ENCODE results near the gene SYPL1.

DNA sequence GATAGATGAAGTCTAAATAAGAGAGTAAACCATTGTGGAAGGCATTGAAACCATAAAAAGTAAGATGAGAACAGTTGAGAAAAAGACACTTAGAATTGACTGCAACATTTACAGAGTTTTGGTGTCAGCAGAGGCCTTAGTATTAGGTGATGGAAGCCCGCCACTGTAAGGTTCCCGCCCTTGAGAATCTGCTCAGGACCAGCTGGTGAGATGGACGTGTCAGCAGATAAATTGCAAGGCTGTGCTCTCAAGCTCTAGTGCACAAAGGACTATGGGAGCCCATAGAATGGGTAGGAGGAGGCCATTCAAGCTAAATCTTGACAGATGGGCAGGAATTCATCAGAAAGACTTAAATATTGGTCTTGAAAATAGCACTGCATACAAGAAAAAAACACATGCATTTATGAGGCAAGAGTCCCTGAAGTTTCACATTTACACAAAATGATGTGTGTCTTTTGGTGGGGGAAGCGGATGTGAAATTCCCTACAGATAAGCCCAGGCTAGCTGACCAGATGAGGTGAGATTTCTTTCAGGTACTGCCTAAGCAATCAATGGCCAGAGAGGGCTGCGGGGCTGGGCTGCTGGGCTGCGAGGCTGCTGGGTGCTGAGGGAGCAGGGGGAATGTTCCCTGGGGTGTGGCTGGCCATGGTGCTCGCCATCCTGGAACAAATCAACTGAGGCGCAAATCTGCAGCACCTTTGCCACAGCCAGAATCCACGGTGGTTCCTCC is 42.5 kb downstream of the SYPL1 start:
- TF ChIP-seq, protein P1, sequence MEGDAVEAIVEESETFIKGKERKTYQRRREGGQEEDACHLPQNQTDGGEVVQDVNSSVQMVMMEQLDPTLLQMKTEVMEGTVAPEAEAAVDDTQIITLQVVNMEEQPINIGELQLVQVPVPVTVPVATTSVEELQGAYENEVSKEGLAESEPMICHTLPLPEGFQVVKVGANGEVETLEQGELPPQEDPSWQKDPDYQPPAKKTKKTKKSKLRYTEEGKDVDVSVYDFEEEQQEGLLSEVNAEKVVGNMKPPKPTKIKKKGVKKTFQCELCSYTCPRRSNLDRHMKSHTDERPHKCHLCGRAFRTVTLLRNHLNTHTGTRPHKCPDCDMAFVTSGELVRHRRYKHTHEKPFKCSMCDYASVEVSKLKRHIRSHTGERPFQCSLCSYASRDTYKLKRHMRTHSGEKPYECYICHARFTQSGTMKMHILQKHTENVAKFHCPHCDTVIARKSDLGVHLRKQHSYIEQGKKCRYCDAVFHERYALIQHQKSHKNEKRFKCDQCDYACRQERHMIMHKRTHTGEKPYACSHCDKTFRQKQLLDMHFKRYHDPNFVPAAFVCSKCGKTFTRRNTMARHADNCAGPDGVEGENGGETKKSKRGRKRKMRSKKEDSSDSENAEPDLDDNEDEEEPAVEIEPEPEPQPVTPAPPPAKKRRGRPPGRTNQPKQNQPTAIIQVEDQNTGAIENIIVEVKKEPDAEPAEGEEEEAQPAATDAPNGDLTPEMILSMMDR (IDR thresholded peaks at IDR 0.05) = no peak
- TF ChIP-seq EZH2 (IDR thresholded peaks at IDR 0.05; ENCODE audit: borderline replicate concordance, insufficient read depth, low read depth, low read length, poor library complexity, severe bottlenecking) = no peak

Measured in B cell (primary cell).